Testis (tissue), 2 donors: Measurements from ENCODE around the gene FNDC5.

Experiments used
- CTCF ChIP-seq, 3 experiments: fragments of 450-650 bp in 2 of 3; fragments of 200-600 bp in 1 of 3; sonication (generic) in 1 of 3; IDR thresholded peaks; one replicate each; pipeline ENCODE4 v1.5.1; 2016 to 2019; ENCODE audit warnings: antibody characterized with exemption in 3 of 3, mild to moderate bottlenecking in 2 of 3, moderate library complexity in 1 of 3
- POLR2A ChIP-seq: fragments of 450-650 bp; IDR thresholded peaks from one replicate; pipeline ENCODE4 v1.6.1; 2017; ENCODE audit warnings: antibody characterized with exemption, mild to moderate bottlenecking, moderate library complexity

- TF ChIP-seq CTCF (IDR thresholded peaks at IDR 0.05) (no peak), POLR2A (no peak)
Measured at GRCh38 chr1:32897082-32898049, 26.7 kb upstream of the FNDC5 start.
